ENCODE results near the gene CRB2.

The CRB2 gene

GRCh38 chr9:123414936-123415930 lies 59.2 kb downstream of the CRB2 start:
- no peak for TF ChIP-seq CTCF (IDR thresholded peaks at IDR 0.05; ENCODE audit: low read depth, low read length)
- no peak for TF ChIP-seq POLR2A (IDR thresholded peaks at IDR 0.05; ENCODE audit: extremely low read depth, insufficient read length)
- no peak for TF ChIP-seq MYC (IDR thresholded peaks at IDR 0.05; ENCODE audit: low read depth, low read length)
- TF ChIP-seq MAX (IDR thresholded peaks at IDR 0.05; ENCODE audit: low read depth, low read length) = no peak
- H3K4me3 ChIP-seq (ENCODE audit: low read depth, low read length) = no peak overlapping the region
- no peak for DNase-seq (ENCODE audit: low read depth)

DNA sequence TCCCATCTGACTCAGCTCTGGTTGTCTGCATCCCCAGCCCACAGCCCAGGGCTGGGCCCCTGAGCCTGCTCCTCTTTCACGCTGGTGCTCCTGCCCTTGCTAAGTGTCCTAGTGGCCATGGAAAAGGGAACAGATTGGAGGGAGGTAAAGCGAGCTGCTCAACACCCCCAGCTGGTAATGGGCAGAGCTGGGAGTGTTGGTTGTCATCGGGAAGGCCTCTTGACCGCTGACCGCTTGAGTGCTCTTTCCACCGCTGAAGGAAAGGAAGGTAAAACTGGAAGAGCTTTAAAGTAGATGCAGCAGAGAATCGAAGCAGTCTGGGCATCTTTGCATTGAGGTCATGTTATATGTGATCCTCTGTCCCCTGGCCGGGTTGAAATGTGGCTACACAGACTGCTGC lies 60.2 kb downstream of the CRB2 start:
- no peak overlapping the region for H3K4me3 ChIP-seq (ENCODE audit: low read depth, low read length)
- no peak for TF ChIP-seq MYC (IDR thresholded peaks at IDR 0.05; ENCODE audit: low read depth, low read length)
- no peak for TF ChIP-seq CTCF (IDR thresholded peaks at IDR 0.05; ENCODE audit: low read depth, low read length)
- no peak for TF ChIP-seq MAX (IDR thresholded peaks at IDR 0.05; ENCODE audit: low read depth, low read length)
- no peak for TF ChIP-seq POLR2A (IDR thresholded peaks at IDR 0.05; ENCODE audit: extremely low read depth, insufficient read length)
- no peak for DNase-seq (ENCODE audit: low read depth)

DNA sequence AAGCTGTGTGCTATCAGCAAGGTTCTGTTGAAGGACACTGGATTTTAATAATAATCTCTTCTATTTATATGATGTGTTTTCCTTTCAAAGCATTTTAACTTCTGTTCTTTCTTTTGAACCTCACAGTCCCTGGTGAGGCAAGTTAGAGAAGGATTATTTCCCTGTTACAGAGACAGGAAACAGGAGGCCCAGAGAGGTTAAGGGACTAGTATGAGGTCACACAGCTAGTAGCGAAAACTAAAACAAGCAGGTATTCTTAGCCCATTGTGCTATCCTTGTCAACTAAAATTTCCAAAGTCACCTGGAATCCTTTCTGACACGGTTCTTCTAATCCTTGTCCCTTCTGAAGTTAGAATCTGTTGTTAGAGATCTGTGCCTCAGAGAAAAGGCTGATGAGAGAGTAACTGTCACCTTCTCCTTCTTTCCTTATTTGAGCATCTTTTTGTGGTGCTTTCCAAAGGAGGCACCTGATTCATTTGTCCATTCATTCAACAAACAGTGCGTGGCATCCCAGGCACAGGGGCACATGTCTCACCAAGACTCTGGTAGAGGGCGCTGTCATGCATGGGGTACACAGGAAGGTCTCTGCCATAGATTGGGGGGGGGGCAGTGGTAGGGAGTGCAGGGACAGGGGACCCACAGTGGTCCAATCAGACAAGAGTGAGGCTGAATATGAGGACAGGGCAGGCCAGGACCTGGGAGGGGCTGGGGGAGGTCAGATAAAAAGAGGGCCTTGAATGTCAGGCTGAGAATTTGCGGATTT lies 61.5 kb downstream of the CRB2 start:
- no peak for DNase-seq (ENCODE audit: low read depth)
- TF ChIP-seq MAX (IDR thresholded peaks at IDR 0.05; ENCODE audit: low read depth, low read length) (no peak), CTCF (IDR thresholded peaks at IDR 0.05; ENCODE audit: low read depth, low read length) (no peak), POLR2A (IDR thresholded peaks at IDR 0.05; ENCODE audit: extremely low read depth, insufficient read length) (no peak), MYC (IDR thresholded peaks at IDR 0.05; ENCODE audit: low read depth, low read length) (no peak)
- no peak overlapping the region for H3K4me3 ChIP-seq (ENCODE audit: low read depth, low read length)

DNA sequence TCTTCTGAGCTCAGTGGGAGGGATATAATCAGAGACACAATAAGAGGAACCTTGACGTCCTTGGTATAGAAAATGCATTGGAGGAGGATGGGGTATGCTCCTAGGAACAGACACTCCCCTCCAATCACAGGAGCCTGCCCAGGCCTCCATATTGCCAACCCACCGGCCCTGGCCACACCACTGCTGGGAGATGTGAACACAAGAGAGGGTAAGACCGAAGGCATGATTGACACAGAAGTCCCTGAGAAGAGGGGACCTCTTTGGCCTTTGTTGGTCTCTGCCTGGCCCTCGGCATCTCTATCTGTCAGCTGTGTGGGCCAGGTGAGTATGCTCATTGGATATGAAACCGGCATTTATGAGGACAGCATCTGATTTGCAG lies 62.0 kb downstream of the CRB2 start:
- DNase-seq (ENCODE audit: low read depth) = no peak
- no peak overlapping the region for H3K4me3 ChIP-seq (ENCODE audit: low read depth, low read length)
- TF ChIP-seq MYC (IDR thresholded peaks at IDR 0.05; ENCODE audit: low read depth, low read length) (no peak), CTCF (IDR thresholded peaks at IDR 0.05; ENCODE audit: low read depth, low read length) (no peak), MAX (IDR thresholded peaks at IDR 0.05; ENCODE audit: low read depth, low read length) (no peak), POLR2A (IDR thresholded peaks at IDR 0.05; ENCODE audit: extremely low read depth, insufficient read length) (no peak)

DNA sequence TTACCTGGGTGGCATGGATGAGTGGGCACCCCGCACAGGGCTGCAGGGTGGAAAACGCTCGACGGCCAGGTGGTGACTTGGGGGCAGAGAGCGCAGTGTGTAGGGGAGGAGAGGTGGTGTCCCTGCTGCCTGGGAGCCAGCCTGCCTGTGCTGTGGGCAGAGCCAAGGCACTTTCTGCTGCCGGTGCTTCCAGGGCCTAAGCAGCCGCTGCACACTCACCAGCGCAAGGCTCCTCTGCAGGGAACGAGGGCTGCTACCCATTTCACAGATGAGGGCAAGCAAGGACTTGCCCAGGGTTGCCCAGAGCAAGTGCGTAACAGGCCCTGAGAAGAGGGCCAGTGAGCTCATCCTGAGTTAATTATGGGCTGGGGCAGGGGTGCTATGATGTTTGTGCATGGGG lies 62.5 kb downstream of the CRB2 start:
- TF ChIP-seq POLR2A (IDR thresholded peaks at IDR 0.05; ENCODE audit: extremely low read depth, insufficient read length) = no peak
- TF ChIP-seq CTCF (IDR thresholded peaks at IDR 0.05; ENCODE audit: low read depth, low read length) = no peak
- no peak for TF ChIP-seq MAX (IDR thresholded peaks at IDR 0.05; ENCODE audit: low read depth, low read length)
- DNase-seq (ENCODE audit: low read depth) = no peak
- H3K4me3 ChIP-seq (ENCODE audit: low read depth, low read length) = no peak overlapping the region
